ENCODE results near the gene CREB1. TPM values are rescaled to one million over a fixed set of nuclear protein-coding genes. Genes with fewer than 3 reads are reported as not detected.

CREB1 gene
- total and polyA plus RNA-seq, 9 of the 15 experiments (the other 6 are each of a cell fraction or from before 2014, with no cell fraction given) = 8.9 to 51.3 (median 19.5) TPM

GRCh38 chr2:207632575-207633493, 103.1 kb downstream of the CREB1 start:
- ChIA-PET CTCF (ENCODE audit: low intra/inter-chr PET ratio) (no interaction called here), POLR2A (interaction anchor here (0.6 kb wide), 3 partner anchors 116 to 1681 kb away, joined by 3 to 4 read pairs (median 3); no protein-coding TSS in a partner anchor)
- DNase-seq (ENCODE audit: extremely low read depth in 1 of 4, low spot score in 3 of 4) (peak in 2 of 4 experiments; percentile 13 to 44), ATAC-seq (peak; percentile 71), FAIRE-seq (peak; percentile 67)
- Histone ChIP-seq H3K27me3 (ENCODE audit: control insufficient read depth in 2 of 2, insufficient read depth in 2 of 2, low read length in 2 of 2) (no peaks in the 10 kb centered on the region), H3K9me3 (replicated peaks; ENCODE audit: control insufficient read depth, insufficient read depth, low read depth, low read length) (no peaks in the 10 kb centered on the region), H4K20me1 (replicated peaks; ENCODE audit: control insufficient read depth, insufficient read depth, low read length) (no peaks in the 10 kb centered on the region), H3K4me1 (replicated peaks in 1 of 2; ENCODE audit: control insufficient read depth in 2 of 2, insufficient read depth in 2 of 2, low read length in 2 of 2) (peaks cover 4 to 11% of the 10 kb centered on the region in 2 experiments; a peak in 3 of 5 replicates), H3K79me2 (ENCODE audit: control insufficient read depth, insufficient read depth, low read length) (no peaks in the 10 kb centered on the region), H3K9me1 (ENCODE audit: control insufficient read depth, insufficient read depth, low read length) (no peaks in the 10 kb centered on the region), H3K4me2 (ENCODE audit: insufficient read depth, low read length) (no peak overlapping the region), H3K27ac (ENCODE audit: extremely low read depth, low read depth, low read length) (peak overlapping the region; percentile 54; the same call in 1 of the 3 replicates), H3K4me3 (no peak overlapping the region), H2AFZ (ENCODE audit: low read depth, low read length) (peak overlapping the region; percentile 34), H3K9ac (ENCODE audit: insufficient read depth in 1 of 2, low read depth in 2 of 2, low read length in 2 of 2) (peak overlapping the region in 1 of 2 experiments; percentile 50; a peak in 1 of 4 replicates), H3K36me3 (ENCODE audit: control insufficient read depth, insufficient read depth, low read length) (no peaks in the 10 kb centered on the region)
- in situ Hi-C loops (cut with MboI) = no loop called here
- intact Hi-C loops (cut with micrococcal nuclease) = no loop called here
- BruUV-seq (replicated peaks) = no TSS peak
- WGBS (ENCODE audit: insufficient coverage, low coverage, missing lambda C conversion rate) = 72% methylated on average over 6 of the region's 8 CpGs
- peak; percentile 75 for TF ChIP-seq DPF2 (IDR thresholded peaks at IDR 0.05)
- TF ChIP-seq POLR2G (IDR thresholded peaks at IDR 0.05; ENCODE audit: low read depth, low read length) = no peak
- TF ChIP-seq ZBTB33 (CRISPR knock-in tag; IDR thresholded peaks at IDR 0.05) = peak; percentile 51; the same call in 1 of the 2 replicates
- peak; percentile 95 for TF ChIP-seq PKNOX1 (IDR thresholded peaks at IDR 0.05)
- TF ChIP-seq SAFB2 (IDR thresholded peaks at IDR 0.05; ENCODE audit: borderline replicate concordance, low read depth, low read length, severe bottlenecking) = no peak
- TF ChIP-seq PREB (CRISPR knock-in tag; IDR thresholded peaks at IDR 0.05) = no peak
- TF ChIP-seq NFE2 (IDR thresholded peaks at IDR 0.05; ENCODE audit: low read depth) = peak; percentile 95
- TF ChIP-seq POLR2H (tag; IDR thresholded peaks at IDR 0.05; ENCODE audit: low read depth) = no peak
- no peak for TF ChIP-seq NCOA6 (IDR thresholded peaks at IDR 0.05)
- TF ChIP-seq ILK (tag; IDR thresholded peaks at IDR 0.05; ENCODE audit: borderline replicate concordance, low read depth) = no peak
- no peak for TF ChIP-seq KDM2B (CRISPR knock-in tag; IDR thresholded peaks at IDR 0.05)
- 0 out of 2 replicates have a peak, but pooled peaks have one; percentile 11 for TF ChIP-seq SOX6 (IDR thresholded peaks at IDR 0.05)
- no peak for TF ChIP-seq MCM2 (IDR thresholded peaks at IDR 0.05; ENCODE audit: low read depth)
- no peak for TF ChIP-seq EWSR1 (IDR thresholded peaks at IDR 0.05; ENCODE audit: borderline replicate concordance, low read depth, partially characterized antibody)
- TF ChIP-seq WHSC1 (IDR thresholded peaks at IDR 0.05; ENCODE audit: low read length) = no peak
- TF ChIP-seq HCFC1 (IDR thresholded peaks at IDR 0.05; ENCODE audit: low read depth, low read length) = no peak

Data from K562 (cell line).